Testis (tissue), 3 donors: Measurements from ENCODE around the gene SRP54. TPM values are rescaled to one million over a fixed set of nuclear protein-coding genes. Genes with fewer than 3 reads are reported as not detected.

Experiments
- DNase-seq: peaks from one replicate; pipeline ENCODE4 v3.0.0-alpha.2; 2019
- H3K27ac ChIP-seq, 2 donors: fragments of 200-600 bp; sonication (generic); one replicate each; pipeline ENCODE4 v1.5.1; 2019
- H3K27me3 ChIP-seq: fragments of 200-600 bp; sonication (generic); one replicate; pipeline ENCODE4 v1.5.1; 2019
- H3K36me3 ChIP-seq: fragments of 200-600 bp; sonication (generic); one replicate; pipeline ENCODE4 v1.5.1; 2017; ENCODE audit warnings: low read depth; ENCODE audit errors: missing control alignments
- H3K4me1 ChIP-seq: fragments of 200-600 bp; sonication (generic); one replicate; pipeline ENCODE4 v1.5.1; 2019
- H3K4me3 ChIP-seq, 2 donors: fragments of 200-600 bp; sonication (generic); one replicate each; pipeline ENCODE4 v1.5.1; 2017 to 2019
- H3K9me3 ChIP-seq: fragments of 200-600 bp; sonication (generic); one replicate; pipeline ENCODE4 v1.5.1; 2017
- CTCF ChIP-seq, 3 experiments: fragments of 450-650 bp in 2 of 3; fragments of 200-600 bp in 1 of 3; sonication (generic) in 1 of 3; IDR thresholded peaks; one replicate each; pipeline ENCODE4 v1.5.1; 2016 to 2019; ENCODE audit warnings: antibody characterized with exemption in 3 of 3, mild to moderate bottlenecking in 2 of 3, moderate library complexity in 1 of 3
- POLR2A ChIP-seq: fragments of 450-650 bp; IDR thresholded peaks from one replicate; pipeline ENCODE4 v1.6.1; 2017; ENCODE audit warnings: antibody characterized with exemption, mild to moderate bottlenecking, moderate library complexity
- WGBS, 2 donors: methylation state at CpG; one replicate each; pipeline ENCODE4 v1.1.5; 2018; 5-methylcytosine and 5-hydroxymethylcytosine counted together
- intact Hi-C: fragments of 100-400 bp; cut with DNase I; formaldehyde crosslinking; loops from one replicate; pipeline ENCODE4 v1.15.1; 2023; ENCODE audit warnings: low total_unique reads
- polyA plus RNA-seq: library from polyadenylated mRNA; stranded (reverse); fragments of 350-450 nt; fragmentation: Illumina TruSeq; extraction: RNeasy Lipid Tissue Mini Kit (QIAGEN cat#74804); gene quantifications from one replicate; pipeline ENCODE4 v1.2.3, GENCODE V29; 2014; ENCODE audit warnings: low read depth, low replicate concordance; ENCODE audit not compliant: insufficient read depth
- total RNA-seq, 2 donors: library from RNA; depleted of rRNA; stranded (reverse); fragments of >200 nt; gene quantifications; one replicate each; pipeline ENCODE4 v1.2.3, GENCODE V29; 2016

The SRP54 gene
- total and polyA plus RNA-seq, 3 donors from 2014 or later: 78.5 to 132 (median 84.1) TPM

- Histone ChIP-seq H3K4me1 (no peaks in the 10 kb centered on the region), H3K27me3 (no peaks in the 10 kb centered on the region), H3K27ac (no peak overlapping the region), H3K36me3 (no peaks in the 10 kb centered on the region), H3K4me3 (no peak overlapping the region), H3K9me3 (no peaks in the 10 kb centered on the region)
- no peak for TF ChIP-seq POLR2A
- no peak for TF ChIP-seq CTCF (IDR thresholded peaks at IDR 0.05)
- intact Hi-C loops: no loop called here
- 76 to 77% methylated on average over 3 of the region's 3 CpGs for WGBS, 2 donors
- DNase-seq: no peak
These were observed 16.4 kb upstream of the SRP54 start for GRCh38 chr14:34966413-34966812.

DNA sequence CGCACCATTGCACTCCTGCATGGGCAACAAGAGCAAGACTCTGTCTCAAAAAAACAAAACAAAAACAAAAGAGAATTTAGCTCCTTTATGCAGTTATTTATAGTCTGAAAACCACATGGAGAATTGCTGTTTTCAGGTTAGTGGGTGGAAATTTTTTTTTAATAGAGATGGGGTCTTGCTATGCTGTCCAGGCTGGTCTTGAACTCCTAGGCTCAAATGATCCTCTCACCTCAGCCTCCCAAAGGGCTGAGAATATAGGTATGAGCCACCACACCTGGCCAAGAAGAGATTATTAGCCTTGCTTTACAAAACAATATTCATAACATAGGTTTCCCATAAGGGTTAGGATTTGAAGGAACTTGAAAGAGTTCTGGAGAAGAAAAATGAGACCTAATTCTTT lies 12.1 kb upstream of the SRP54 start:
- WGBS, 2 donors: 96 to 100% methylated on average over 1 of the region's 1 CpG
- Histone ChIP-seq H3K4me3 (no peak overlapping the region), H3K4me1 (no peaks in the 10 kb centered on the region), H3K27me3 (no peaks in the 10 kb centered on the region), H3K36me3 (no peaks in the 10 kb centered on the region), H3K27ac (no peak overlapping the region), H3K9me3 (no peaks in the 10 kb centered on the region)
- intact Hi-C loops: no loop called here
- no peak for DNase-seq
- TF ChIP-seq CTCF (IDR thresholded peaks at IDR 0.05): no peak
- no peak for TF ChIP-seq POLR2A

DNA sequence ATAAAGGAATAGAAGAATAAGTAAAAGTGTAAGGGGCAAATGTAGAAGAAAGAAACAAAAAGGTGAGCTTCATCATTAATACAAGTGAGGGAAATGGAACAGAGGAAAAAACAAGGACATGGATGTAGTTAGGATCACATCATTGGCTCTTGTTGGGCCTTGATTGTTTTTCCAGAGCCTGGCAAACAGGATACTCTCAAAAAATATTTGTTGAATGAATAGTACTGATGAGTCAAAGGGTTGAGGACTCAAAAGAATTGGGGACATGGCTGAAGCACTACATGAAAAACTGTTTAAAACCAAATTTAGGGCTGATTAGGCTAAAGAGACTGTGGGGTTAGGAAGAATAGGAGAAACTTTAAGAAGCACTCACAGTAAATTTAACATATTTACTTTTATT lies 11.4 kb upstream of the SRP54 start:
- intact Hi-C loops: no loop called here
- DNase-seq: no peak
- Histone ChIP-seq H3K27me3 (no peaks in the 10 kb centered on the region), H3K4me3 (no peak overlapping the region), H3K9me3 (no peaks in the 10 kb centered on the region), H3K4me1 (no peaks in the 10 kb centered on the region), H3K27ac (no peak overlapping the region), H3K36me3 (no peaks in the 10 kb centered on the region)
- TF ChIP-seq POLR2A (no peak), CTCF (IDR thresholded peaks at IDR 0.05) (no peak)

DNA sequence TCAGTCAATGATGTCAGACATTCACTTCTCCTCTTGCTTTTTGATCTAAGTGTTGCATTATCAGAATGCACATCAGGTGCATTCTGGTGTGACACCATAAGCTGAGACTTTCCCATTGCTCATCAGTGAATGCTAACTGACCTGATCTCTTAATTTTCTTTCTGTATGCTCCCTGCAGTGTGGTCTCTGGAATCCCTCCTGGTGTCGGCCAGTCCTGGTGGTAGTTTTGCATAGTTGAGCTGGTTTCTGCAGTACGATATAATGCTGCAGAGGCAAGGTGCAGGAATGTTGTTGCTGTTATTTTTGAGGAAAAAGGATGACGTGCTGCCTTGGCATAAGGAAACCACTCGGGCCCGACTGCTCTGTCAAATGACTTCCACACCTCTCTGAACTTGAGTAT lies 11.0 kb upstream of the SRP54 start:
- TF ChIP-seq CTCF (IDR thresholded peaks at IDR 0.05): no peak
- TF ChIP-seq POLR2A: no peak
- intact Hi-C loops: no loop called here
- WGBS, 2 donors: 92 to 94% methylated on average over 5 of the region's 5 CpGs
- Histone ChIP-seq H3K4me3 (no peak overlapping the region), H3K27me3 (no peaks in the 10 kb centered on the region), H3K4me1 (no peaks in the 10 kb centered on the region), H3K36me3 (no peaks in the 10 kb centered on the region), H3K9me3 (no peaks in the 10 kb centered on the region), H3K27ac (no peak overlapping the region)
- no peak for DNase-seq

- Histone ChIP-seq H3K9me3 (no peaks in the 10 kb centered on the region), H3K4me1 (peaks cover 4% of the 10 kb centered on the region), H3K27ac (no peak overlapping the region), H3K4me3 (no peak overlapping the region), H3K27me3 (no peaks in the 10 kb centered on the region), H3K36me3 (no peaks in the 10 kb centered on the region)
- WGBS, 2 donors: 95% methylated on average over 5 of the region's 5 CpGs
- intact Hi-C loops: no loop called here
- no peak for TF ChIP-seq CTCF (IDR thresholded peaks at IDR 0.05)
- TF ChIP-seq POLR2A: no peak
- DNase-seq: no peak
These were observed 4.3 kb upstream of the SRP54 start for GRCh38 chr14:34978444-34978843.
